VCaP (cell line): ENCODE data around the gene SIGLEC1.

Experiments
- H3K27ac ChIP-seq: fragments of 450-650 bp; 2 replicates; pipeline ENCODE4 v1.5.1; 2017
- CTCF ChIP-seq: fragments of 450-650 bp; conservative IDR thresholded peaks from 2 replicates; pipeline ENCODE4 v1.5.1; 2017; ENCODE audit warnings: mild to moderate bottlenecking, moderate library complexity

SIGLEC1 gene

GRCh38 chr20:3749689-3750531 lies 37.5 kb upstream of the SIGLEC1 start:
- no peak overlapping the region for H3K27ac ChIP-seq
- peak; percentile 17; the same call in 1 of the 2 replicates for TF ChIP-seq CTCF

- no peak for TF ChIP-seq CTCF
- no peak overlapping the region for H3K27ac ChIP-seq
Measured at GRCh38 chr20:3749087-3749688, 36.8 kb upstream of the SIGLEC1 start.

GRCh38 chr20:3748073-3748472 lies 35.7 kb upstream of the SIGLEC1 start:
- H3K27ac ChIP-seq, result no peak overlapping the region
- no peak for TF ChIP-seq CTCF

GRCh38 chr20:3747471-3747870 lies 35.1 kb upstream of the SIGLEC1 start:
- TF ChIP-seq CTCF, result no peak
- no peak overlapping the region for H3K27ac ChIP-seq

GRCh38 chr20:3745686-3746173 lies 33.3 kb upstream of the SIGLEC1 start:
- no peak overlapping the region for H3K27ac ChIP-seq
- no peak for TF ChIP-seq CTCF

- no peak for TF ChIP-seq CTCF
- H3K27ac ChIP-seq, result no peak overlapping the region
Measured at GRCh38 chr20:3744806-3745685, 32.6 kb upstream of the SIGLEC1 start.

- no peak overlapping the region for H3K27ac ChIP-seq
- TF ChIP-seq CTCF, result no peak
Measured at GRCh38 chr20:3744037-3744436, 31.6 kb upstream of the SIGLEC1 start.
